Lung microvascular endothelial cell (primary cell): ENCODE measurements around the gene KMT2B. TPM values are rescaled to one million over a fixed set of nuclear protein-coding genes. Genes with fewer than 3 reads are reported as not detected.
"Not testable (repeated sequence)": the region's sequence is repeated elsewhere in the genome, so short reads cannot be mapped to it uniquely, and the experiment has no call there.

ENCODE experiments used
- DNase-seq, 2 donors: peaks; one replicate each; pipeline versions ENCODE4 v3.0.0 to v3.0.0-alpha.2; 2010; ENCODE audit warnings: low read depth in 2 of 2
- total RNA-seq: library from RNA; depleted of rRNA; stranded (reverse); fragments of >200 nt; gene quantifications from 2 replicates; pipeline ENCODE4 v1.2.1, GENCODE V29; 2014

KMT2B gene, protein sequence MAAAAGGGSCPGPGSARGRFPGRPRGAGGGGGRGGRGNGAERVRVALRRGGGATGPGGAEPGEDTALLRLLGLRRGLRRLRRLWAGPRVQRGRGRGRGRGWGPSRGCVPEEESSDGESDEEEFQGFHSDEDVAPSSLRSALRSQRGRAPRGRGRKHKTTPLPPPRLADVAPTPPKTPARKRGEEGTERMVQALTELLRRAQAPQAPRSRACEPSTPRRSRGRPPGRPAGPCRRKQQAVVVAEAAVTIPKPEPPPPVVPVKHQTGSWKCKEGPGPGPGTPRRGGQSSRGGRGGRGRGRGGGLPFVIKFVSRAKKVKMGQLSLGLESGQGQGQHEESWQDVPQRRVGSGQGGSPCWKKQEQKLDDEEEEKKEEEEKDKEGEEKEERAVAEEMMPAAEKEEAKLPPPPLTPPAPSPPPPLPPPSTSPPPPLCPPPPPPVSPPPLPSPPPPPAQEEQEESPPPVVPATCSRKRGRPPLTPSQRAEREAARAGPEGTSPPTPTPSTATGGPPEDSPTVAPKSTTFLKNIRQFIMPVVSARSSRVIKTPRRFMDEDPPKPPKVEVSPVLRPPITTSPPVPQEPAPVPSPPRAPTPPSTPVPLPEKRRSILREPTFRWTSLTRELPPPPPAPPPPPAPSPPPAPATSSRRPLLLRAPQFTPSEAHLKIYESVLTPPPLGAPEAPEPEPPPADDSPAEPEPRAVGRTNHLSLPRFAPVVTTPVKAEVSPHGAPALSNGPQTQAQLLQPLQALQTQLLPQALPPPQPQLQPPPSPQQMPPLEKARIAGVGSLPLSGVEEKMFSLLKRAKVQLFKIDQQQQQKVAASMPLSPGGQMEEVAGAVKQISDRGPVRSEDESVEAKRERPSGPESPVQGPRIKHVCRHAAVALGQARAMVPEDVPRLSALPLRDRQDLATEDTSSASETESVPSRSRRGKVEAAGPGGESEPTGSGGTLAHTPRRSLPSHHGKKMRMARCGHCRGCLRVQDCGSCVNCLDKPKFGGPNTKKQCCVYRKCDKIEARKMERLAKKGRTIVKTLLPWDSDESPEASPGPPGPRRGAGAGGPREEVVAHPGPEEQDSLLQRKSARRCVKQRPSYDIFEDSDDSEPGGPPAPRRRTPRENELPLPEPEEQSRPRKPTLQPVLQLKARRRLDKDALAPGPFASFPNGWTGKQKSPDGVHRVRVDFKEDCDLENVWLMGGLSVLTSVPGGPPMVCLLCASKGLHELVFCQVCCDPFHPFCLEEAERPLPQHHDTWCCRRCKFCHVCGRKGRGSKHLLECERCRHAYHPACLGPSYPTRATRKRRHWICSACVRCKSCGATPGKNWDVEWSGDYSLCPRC (N-terminal part only)
- 3.1 and 4.0 TPM in 2 replicates for total RNA-seq

DNA sequence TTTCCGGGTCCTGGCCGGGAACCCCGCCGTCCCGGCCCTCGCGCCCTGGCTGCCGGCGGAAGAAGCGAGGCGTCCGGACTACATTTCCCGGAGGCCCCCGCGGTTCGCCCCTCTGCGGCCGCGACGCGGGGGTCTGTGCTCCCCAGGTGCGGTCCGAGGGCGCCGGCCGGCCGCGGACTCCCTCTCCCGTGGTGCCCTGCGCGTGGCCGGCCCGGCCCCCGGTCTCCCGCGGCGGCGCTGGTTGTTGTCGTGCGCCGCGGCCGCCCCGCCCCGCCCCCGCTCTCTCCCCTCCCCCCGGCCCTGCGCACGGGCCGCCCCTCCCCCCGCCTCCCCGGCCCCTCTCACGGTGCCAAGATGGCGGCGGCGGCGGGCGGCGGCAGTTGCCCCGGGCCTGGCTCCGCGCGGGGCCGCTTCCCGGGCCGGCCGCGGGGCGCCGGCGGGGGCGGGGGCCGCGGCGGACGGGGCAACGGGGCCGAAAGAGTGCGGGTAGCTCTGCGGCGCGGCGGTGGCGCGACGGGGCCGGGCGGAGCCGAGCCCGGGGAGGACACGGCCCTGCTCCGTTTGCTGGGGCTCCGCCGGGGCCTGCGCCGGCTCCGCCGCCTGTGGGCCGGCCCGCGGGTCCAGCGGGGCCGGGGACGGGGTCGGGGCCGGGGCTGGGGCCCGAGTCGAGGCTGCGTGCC is at the start of gene KMT2B:
KMT2B (plus strand) TSS at position 339 of the 680 bp plus-strand sequence; CDS start at position 355, 16 bp downstream.
- no peak for DNase-seq

DNA sequence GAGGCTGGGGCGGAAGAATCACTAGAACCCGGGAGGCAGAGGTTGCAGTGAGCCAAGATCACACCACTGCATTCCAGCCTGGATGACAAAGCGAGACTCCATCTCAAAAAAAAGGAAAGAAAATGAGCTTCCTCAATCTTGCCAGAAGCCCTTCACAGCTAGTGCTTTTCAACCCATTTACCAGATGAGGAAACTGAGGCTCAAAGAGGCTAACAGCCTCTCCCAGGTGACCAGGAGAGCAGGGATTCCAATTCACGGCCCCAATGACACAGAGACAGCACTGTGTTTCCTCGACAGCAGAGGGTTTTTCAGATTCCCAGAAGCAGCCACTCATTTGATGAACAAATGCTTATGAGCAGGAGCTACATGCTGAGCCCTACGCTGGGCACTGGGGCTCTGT is 48.2 kb upstream of the KMT2B start:
- no peak for DNase-seq

DNA sequence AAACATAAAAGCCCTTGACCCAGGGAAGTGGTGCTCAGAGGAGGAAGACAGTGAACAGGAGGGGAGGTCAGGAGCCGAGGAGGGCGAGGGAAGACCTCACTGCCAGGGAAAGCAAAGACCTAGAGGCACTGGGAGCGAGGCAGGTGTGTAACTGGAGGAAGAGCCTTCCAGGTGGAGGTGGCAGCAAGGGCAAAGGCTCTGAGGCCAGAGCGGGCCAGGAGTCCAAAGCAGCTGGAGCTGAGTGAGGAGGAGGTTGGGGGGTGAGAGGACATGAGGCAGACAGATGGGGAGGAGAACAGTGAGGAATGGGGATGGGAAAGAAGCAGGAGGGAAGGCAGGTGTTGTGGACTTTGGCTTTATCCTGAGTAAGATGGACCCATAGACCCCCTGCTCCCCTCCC is 47.8 kb upstream of the KMT2B start:
- DNase-seq: no peak

DNA sequence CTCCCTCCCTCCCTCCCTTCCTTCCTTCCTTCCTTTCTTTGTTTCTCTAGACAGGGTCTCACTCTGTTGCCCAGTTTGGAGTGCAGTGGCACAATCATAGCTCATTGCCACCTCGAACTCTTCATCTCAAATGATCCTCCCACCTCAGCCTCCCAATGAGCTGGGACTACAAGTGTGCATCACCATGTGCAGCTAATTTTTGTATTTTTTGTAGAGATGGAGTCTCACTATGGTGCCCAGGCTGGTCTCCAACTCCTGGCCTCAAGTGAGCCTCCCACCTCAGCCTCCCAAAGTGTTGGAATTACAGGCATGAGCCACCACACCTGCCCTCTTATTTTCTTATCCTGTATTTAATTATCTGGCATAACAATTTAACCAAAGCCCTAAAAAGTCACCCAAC is 47.1 kb upstream of the KMT2B start:
- no peak for DNase-seq

DNA sequence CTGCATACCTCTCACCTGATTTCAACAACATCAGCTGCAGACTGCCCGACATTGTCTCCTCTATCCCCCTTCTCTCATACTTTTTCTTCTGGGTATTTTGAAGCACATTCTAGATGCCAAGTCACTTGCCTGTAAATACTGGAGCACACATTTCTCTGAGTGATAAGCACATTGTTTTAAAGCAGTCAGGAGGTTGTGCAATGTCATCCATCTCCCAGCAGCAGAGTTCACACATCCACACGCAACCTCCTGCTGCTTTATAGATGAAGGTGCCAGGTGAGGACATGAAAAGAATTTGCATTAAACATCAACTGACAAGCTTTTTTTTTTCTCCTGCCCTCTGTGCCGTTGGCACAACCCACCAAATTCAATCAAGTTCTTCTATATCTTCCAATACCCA is 46.0 kb upstream of the KMT2B start:
- no peak for DNase-seq

DNA sequence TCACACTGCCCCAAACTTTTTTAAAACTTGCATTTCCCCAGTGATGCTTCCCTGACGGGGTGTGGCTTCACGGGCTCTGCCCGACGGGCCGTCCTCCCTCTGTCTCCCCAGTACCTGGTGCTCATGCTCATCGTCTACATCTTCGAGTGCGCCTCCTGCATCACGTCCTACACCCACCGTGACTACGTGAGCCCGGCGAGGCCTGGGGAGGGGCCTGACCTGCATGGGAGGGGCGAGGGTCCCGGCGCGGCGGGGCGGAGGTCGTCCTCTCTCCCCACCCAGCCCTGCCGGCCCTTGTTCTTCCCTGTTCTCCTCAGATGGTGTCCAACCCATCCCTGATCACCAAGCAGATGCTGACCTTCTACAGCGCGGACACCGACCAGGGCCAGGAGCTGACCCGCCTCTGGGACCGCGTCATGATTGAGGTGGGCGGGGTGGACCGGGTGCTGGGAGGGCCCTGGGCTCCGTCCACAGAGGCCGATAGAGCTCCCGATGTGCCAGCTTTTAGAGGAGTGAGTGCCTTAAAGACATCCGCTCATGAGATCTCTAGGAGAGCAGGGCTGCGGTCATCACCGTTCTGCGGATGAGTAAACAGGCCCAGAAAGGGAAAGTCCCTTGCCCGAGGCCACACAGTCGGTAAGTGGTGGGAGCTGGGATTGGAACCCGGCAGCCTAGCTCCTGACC is 44.5 kb upstream of the KMT2B start:
- peak; percentile 28 to 41 for DNase-seq

DNA sequence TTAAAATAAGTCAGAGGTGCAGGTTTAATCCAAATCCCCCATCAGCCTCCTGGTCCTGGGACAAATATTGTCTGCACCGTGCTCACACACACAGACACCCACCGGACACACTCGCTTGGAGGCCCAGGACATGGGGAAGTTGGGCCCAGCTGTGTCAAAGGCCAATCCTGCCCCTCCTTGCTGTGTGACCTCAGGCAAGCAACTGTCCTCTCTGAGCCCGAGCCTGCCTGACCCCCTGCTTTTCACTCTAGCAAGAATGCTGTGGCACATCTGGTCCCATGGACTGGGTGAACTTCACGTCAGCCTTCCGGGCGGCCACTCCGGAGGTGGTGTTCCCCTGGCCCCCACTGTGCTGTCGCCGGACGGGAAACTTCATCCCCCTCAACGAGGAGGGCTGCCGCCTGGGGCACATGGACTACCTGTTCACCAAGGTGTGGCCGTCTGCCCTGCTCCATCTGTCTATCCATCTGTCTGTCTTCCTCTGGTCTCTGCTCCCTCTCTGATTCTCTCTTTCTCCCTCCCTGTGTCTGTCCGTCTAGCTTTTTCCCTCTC is 42.1 kb upstream of the KMT2B start:
- no peak for DNase-seq

DNA sequence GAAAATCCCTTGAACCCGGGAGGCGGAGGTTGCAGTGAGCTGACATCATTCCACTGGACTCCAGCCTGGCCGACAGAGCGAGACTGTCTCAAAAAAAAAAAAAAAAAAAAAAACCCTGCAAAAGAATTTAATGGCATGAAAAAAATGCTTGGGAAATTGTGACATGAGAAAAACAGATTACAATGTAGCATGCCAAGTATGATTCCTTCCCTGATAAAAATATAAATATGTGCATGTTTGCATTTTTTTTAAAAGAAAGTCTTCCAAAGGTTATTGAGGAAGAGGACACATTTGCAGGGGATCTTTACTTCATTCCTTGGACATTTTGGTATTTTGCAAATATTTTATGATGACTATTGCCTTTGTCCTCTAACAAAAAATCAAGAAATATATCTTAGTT is 28.0 kb upstream of the KMT2B start:
- no peak for DNase-seq

DNA sequence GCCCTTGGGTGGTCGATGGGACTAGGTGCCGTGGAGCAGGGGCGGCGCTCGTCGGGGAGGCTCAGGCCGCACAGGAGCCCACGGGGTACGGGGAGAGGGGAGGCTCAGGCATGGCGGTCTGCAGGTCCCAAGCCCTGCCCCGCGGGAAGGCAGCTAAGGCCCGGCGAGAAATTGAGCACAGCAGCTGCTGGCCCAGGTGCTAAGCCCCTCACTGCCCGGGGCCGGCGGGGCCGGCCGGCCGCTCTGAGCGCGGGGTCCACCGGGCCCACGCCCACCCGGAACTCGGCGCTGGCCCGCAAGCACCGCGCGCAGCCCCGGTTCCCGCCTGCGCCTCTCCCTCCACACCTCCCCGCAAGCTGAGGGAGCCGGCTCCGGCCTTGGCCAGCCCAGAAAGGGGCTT is 26.7 kb upstream of the KMT2B start:
- not testable (repeated sequence) for DNase-seq

DNA sequence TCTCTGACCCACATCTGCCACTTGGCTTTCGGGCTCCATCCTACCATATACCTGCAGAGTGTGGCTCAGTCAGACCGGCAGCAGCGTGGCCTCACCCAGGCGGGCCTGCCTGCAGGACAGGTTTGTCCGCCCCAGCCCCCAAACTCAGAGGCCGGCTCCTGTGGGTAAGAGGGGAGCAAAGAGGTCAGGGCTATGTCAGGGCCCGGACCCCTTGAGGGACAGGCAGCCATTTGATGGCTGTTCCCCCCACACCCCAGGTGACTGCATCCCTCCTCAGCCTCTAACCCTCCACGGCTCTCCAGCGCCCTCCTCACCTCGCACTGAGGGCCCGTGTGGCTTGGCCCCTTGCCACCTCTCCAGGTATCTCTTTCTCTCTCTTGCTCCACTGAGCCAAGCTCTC is 25.8 kb upstream of the KMT2B start:
- no peak for DNase-seq

DNA sequence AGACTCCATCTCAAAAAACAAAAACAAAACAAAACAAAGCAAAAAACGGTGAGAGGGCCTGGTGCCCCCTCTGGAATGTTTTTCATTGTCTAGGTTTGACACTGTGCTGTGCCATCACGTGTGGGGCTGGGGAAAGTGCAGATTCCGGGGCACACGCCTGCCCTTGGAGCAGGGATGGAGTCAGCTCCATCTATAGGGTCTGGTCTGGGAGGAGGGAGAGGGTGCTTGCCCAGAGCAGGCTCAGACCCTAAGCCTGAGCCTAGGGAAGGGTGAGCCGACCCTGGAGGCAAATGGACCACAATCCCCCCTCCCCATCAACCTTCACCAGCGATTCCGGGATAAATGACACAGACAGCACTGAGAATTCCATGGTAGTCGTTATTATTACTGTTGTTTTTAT is 24.4 kb upstream of the KMT2B start:
- no peak for DNase-seq

DNA sequence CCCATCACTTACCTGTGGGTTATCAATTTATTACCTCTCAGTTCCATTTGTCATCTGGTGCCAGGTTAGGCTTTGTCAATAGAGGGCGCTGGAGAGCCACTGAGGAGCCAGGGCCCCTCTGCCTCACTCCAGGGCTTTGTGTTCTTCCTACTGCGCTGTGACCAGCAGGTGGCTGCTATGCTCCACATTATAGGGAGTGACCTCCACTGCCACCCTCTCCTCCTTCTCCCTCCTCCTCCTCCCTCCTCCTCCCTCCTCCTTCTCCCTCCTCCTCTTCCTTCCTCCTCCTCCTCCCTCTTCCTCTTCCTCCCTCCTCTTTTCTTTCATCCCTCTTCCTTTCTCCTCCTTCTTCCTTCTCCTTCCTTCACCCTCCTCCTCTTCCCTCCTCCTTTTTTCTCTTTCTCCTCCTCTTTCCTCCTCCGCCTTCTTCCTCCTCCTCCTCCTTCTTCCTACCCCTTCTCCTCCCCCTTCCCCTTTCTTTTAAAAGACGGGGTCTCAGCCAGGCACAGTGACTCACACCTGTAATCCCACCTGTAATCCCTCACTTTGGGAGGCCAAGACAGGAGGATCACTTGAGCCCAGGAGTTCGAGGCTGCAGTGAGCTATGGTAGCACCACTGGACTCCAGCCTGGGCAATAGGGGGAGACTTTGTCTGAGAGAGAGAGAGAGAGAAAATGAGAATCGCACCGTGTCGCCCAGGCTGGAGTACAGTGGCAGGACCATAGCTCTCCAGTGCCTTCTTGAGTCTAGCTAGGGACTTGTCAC is 23.8 kb upstream of the KMT2B start:
- DNase-seq: peak; percentile 84 to 89

DNA sequence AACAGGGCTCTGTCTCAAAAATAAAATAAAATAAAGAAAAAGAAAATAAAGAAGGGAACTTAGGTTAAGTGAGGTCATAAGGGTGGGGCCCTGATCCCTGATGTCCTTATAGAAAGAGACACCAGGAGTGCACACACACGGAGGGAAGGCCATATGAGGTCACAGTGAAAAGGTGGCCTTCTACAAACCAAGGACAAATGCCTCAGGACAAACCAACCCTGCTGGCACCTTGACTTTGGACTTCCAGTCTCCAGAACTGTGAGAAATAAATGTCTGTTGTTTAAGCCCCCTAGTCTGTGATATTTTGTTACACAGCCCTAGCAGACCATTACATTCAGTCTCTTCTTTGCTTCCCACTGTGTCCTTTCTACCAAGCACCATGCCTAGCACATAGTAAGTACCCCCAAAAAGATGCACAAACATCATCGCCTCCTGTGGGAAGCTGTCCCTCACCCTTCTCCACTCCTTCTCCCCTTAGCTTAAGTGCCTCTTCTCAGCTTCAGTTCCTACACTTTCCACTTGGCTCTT is 21.8 kb upstream of the KMT2B start:
- DNase-seq: no peak

DNA sequence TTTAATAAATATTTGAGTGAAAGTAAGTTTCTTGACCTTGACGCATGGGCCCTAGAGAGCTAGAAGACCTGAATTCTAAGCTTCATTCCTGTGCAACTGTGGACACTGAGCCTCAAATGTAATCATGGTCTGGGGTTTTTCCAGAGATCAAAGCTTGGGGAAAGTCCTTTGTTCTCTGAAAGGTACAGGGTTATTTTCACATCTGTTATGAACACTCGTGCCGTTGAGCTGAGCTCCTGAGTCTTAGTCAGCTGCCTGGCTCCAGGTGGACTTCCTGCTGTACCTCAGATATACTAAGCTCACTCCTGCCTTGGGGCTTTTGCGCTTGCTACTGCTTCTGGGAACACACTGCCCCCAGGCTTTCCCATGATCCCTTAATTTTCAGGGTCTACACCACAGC is 21.0 kb upstream of the KMT2B start:
- DNase-seq: no peak

DNA sequence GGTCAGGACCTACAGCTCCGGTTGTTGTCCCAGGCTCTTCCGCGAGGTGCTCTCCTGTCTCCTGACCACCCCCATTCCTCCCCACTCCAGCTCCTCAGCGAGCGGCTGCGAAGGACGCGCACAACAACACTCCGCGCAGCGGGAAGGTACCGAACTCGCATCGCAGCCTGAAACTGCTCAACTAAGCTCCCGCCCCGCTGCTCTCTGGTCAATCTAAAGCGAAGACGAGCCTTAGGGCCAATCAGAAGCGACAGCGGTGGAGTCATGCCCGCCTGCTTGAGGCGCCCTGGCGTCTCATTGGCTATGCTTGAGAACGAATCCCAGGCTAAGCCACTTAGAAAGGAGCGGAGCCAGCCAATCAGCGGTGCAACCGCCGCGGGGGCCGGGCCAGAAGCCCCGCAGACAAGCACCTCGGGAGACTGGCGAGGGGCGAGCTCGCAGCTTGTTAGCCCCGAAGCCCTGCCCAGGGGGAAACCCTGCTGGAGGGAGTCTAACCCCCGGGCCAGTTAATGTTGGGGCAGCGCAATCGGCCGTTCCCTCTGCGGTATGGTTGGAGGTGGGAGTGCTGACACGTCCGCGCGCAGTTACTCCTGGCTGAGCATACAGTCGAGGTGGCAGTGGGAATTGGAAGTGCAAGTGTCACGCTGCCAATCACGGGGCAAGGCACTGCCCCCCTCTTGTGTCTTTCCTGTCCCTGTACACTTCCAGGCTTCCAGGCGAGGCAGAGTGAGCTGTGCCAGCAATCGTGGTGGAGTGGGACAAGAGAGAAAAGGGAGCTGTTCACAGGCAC is 15.4 kb upstream of the KMT2B start:
- DNase-seq: peak; percentile 98

DNA sequence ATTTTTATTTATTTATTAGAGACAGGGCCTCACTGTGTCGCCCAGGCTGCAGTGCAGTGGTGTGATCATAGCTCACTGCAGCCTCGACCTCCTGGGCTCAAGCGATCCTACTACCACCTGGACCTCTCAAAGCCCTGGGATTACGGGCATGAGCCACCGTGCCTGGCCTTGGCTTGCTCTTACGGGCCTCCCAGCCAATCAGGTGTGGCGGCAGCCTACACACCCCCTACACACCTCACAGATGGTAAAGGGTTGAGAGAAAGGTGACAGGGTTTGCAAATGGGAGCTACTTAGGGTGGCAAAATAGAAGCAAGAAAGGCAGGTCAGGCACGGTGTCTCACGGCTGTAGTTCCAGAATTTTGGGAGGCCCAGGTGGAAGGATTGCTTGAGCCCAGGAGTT is 14.5 kb upstream of the KMT2B start:
- DNase-seq: no peak

DNA sequence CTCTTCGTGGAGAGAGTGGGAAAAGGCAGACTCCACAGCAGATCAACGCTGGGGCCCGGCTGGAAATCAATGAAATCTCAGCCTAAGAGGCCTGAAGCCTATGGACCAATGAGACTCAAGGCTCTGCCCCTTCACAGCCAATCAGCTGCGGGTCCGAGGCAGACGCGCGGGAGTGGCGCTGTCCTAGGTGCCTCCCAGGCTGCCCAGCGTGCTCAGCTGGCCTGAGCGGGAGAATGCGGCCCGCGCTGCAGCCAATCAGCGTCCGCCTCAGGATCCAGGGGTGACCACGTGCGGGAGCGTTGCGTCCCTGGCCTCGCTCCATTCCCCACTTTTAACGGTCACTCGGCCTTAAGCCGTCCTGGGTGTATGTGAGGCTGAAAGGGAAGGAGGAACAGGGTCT is 13.6 kb upstream of the KMT2B start, which contains the start of gene ZBTB32:
ZBTB32 (plus strand) TSS at position 341 of the 400 bp plus-strand sequence. CDS start 10,069 bp downstream, outside the sequence.
- DNase-seq: peak; percentile 80 to 83

DNA sequence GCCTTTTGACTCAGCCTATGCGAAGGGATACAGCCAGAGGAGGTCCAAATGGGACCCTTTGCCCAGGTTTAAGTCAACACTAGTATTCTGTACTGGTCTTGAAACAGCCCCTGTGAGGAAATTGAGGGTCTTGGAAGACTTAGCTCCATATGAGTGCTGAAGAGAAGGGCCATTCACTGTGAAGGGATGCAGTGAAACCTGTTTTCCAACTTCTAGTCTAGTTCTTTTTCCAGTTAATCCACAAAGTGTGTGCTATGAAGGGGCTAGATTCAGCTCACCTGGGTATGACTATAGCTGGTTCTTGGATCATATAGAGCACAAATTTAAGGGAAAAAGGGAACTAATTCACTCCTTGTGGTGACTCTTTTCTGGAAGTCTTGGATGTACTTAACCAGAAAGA is 9.4 kb upstream of the KMT2B start:
- no peak for DNase-seq
